ENCODE results near the gene CLASRP. TPM values are rescaled to one million over a fixed set of nuclear protein-coding genes. Genes with fewer than 3 reads are reported as not detected.

CLASRP gene
- total RNA-seq, 2 experiments from 2014 or later: 114 to 121 TPM

DNA sequence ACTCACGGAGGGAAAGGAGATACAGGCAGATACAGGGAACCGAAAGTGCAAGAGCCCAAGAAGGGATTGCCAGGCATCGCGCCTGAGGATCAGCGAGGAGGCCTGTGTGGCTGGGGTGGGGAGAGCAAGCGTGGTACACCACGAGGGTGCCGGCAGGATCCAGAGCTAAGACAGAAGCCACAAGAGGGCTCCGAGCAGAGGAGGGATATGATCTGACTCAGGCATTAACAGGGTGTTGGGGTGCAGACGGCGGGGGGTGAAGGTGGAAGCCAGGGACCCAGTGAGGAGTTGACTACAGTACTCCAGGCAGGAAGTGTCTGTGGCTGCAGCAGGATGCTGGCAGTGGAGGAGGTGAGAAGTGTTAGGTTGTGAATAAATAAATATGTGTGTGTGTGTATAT, 48.7 kb downstream of the CLASRP start:
- H3K4me3 Mint-ChIP-seq: peak overlapping the region; percentile 55
- CTCF ChIA-PET: interaction anchor here (0.9 to 1.4 kb wide), 9 partner anchors 9 to 184 kb away, joined by 3 to 9 read pairs (median 5); partner anchors contain the start of genes GEMIN7 and MARK4
- H3K4me1 Mint-ChIP-seq: peaks cover 51% of the 10 kb centered on the region
- DNase-seq (peak; percentile 91), ATAC-seq (peak; percentile 84)
- H3K27ac Mint-ChIP-seq: peak overlapping the region; percentile 92
- no peaks in the 10 kb centered on the region for H3K27me3 Mint-ChIP-seq
- H3K36me3 Mint-ChIP-seq: peaks cover 28% of the 10 kb centered on the region
- no peaks in the 10 kb centered on the region for H3K9me3 Mint-ChIP-seq (ENCODE audit: low read depth)

DNA sequence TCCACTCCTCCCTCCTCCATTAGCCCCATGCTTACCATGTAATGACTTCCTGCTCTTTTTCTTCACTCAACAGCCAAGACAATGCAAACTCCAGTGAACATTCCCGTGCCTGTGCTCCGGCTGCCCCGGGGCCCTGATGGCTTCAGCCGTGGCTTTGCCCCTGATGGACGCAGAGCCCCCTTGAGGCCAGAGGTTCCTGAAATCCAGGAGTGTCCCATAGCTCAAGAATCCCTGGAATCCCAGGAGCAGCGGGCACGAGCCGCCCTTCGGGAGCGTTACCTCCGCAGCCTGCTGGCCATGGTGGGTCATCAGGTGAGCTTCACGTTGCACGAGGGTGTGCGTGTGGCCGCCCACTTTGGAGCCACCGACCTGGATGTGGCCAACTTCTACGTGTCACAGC, 51.2 kb downstream of the CLASRP start:
- ATAC-seq: no peak
- no peak for DNase-seq
- no peak overlapping the region for H3K27ac Mint-ChIP-seq
- H3K36me3 Mint-ChIP-seq: peaks cover 32% of the 10 kb centered on the region
- H3K9me3 Mint-ChIP-seq (ENCODE audit: low read depth): no peaks in the 10 kb centered on the region
- peaks cover 68% of the 10 kb centered on the region for H3K4me1 Mint-ChIP-seq
- CTCF ChIA-PET: no interaction called here
- no peak overlapping the region for H3K4me3 Mint-ChIP-seq
- H3K27me3 Mint-ChIP-seq: no peaks in the 10 kb centered on the region

DNA sequence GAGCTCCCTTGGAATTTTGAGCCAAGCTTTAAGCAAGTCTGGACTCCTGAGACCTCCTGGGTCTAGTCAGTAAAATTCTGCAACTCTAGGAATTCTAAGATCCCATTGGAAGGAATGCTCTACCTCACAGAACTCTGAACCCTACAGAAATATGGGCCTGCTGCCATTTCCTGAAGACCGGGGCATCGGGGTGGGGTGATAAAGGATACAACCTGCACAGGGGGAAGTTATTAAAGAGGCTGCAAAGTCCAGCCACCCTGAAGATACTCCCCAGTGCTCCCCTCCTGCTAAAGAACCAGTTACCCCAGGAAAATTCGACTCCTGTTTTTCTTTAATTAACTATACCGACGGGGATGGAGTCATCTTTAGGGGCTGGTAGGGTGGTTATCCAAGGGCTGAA, 51.8 kb downstream of the CLASRP start:
- Mint-ChIP-seq H3K4me3 (no peak overlapping the region), H3K9me3 (ENCODE audit: low read depth) (no peaks in the 10 kb centered on the region), H3K4me1 (peaks cover 65% of the 10 kb centered on the region), H3K27me3 (no peaks in the 10 kb centered on the region), H3K36me3 (peaks cover 30% of the 10 kb centered on the region), H3K27ac (no peak overlapping the region)
- ATAC-seq (no peak), DNase-seq (no peak)
- CTCF ChIA-PET: no interaction called here

DNA sequence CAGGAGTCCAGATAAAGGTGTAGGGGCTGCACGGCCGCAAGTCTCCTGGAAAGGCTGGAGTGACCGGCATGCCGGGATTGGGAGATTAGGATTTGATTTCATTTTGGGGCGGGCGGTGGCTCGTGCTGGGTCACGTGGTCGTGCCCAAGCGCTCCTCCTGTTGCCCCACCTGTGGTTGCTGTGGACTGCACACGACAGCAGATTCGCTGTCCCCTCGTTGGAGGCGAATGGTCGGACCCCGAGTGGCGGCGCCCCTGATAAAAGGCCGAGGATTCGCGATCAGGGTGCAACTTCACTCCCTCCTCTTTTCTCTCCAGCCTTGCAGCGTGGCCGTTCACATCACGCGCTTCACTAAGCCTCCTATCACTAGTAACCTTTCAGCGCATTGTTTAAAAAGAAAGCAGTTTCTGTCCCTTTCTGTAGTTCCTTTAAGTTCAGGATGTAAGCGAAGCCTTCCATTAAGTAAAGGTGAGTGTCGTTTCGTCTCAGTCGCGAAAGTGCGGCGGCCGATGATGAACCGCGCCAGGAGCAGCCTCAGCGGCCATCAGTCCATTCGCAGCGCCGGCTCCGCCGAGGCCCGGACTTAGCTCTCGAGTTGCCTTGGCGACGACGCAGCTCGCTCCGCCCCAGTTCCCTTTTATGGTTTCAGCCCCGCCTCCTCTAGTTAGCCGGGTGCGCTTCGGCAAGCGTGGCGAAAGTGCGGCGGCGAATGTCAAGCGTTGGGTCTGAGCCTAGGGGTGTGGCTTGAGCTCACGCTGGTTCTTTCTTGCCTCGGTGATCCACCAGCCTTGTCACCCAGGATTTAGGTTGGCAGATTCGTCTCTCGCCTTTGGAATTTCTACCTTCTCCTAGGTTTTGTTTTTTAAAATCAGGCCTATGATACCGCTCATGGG, 52.4 kb downstream of the CLASRP start:
- H3K27ac Mint-ChIP-seq: peak overlapping the region; percentile 95
- no peaks in the 10 kb centered on the region for H3K9me3 Mint-ChIP-seq (ENCODE audit: low read depth)
- CTCF ChIA-PET: interaction anchor here (0.6 to 2.5 kb wide), 11 partner anchors 8 to 640 kb away, joined by 3 to 14 read pairs (median 5); partner anchors contain the start of genes GEMIN7 and TRAPPC6A
- DNase-seq (peak; percentile 94), ATAC-seq (peak; percentile 60)
- peaks cover 69% of the 10 kb centered on the region for H3K4me1 Mint-ChIP-seq
- H3K36me3 Mint-ChIP-seq: peaks cover 29% of the 10 kb centered on the region
- peak overlapping the region; percentile 88 for H3K4me3 Mint-ChIP-seq
- no peaks in the 10 kb centered on the region for H3K27me3 Mint-ChIP-seq

DNA sequence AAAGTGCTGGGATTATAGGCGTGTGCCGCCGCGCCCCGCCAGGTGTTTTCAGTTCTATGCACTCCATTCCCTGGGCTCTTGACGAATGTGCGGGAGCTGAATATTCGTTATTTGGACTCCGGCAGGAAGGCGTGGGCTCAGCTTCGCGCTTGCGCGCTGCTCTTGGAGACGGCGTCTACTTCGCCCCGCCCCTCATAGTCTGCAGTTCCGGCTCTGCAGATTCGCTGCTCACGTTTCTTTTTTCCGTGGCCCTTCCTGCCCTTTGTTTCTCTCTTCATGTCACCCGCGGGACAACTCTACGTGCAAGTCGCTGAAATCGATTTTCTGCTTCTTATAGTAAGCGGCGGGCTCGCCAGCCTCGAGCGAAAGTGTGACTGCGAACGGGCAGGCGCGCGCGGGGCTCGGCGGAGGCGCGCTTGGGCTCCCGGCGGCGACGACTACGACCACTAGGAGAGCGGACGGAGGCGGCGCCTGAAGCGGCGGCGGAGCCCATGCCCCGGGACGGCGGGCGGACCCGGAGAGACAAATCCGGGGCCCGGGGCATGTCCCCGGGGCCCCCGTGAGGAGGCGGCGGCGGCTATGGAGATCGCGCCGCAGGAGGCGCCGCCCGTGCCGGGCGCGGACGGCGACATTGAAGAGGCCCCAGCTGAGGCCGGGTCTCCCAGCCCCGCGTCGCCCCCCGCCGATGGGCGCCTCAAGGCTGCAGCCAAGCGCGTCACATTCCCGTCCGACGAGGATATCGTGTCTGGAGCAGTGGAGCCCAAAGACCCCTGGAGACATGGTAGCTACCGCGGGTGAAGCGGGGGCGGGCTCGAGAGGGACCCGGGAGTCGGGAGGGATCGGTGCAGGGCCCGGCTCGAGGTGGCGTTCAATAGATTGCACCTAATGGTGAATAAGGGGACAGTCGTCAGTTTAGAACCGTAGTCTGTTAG, 54.2 kb downstream of the CLASRP start, which contains the start of gene PPP1R37:
PPP1R37 (plus strand) TSS at position 433 of the 932 bp plus-strand sequence; CDS start at position 580, 147 bp downstream.
- Mint-ChIP-seq H3K27ac (peak within 1 kb of the TSS; percentile 95), H3K36me3 (peaks cover 25% of the 10 kb centered on the region), H3K27me3 (no peaks in the 10 kb centered on the region), H3K4me3 (peak within 1 kb of the TSS; percentile 88), H3K4me1 (peaks cover 67% of the 10 kb centered on the region), H3K9me3 (ENCODE audit: low read depth) (no peaks in the 10 kb centered on the region)
- ATAC-seq (peak; percentile 84), DNase-seq (peak; percentile 94)
- CTCF ChIA-PET: interaction anchor here (0.7 to 2.5 kb wide), 17 partner anchors 10 to 333 kb away, joined by 3 to 14 read pairs (median 4); partner anchors contain the start of genes BLOC1S3, CLASRP and TRAPPC6A

DNA sequence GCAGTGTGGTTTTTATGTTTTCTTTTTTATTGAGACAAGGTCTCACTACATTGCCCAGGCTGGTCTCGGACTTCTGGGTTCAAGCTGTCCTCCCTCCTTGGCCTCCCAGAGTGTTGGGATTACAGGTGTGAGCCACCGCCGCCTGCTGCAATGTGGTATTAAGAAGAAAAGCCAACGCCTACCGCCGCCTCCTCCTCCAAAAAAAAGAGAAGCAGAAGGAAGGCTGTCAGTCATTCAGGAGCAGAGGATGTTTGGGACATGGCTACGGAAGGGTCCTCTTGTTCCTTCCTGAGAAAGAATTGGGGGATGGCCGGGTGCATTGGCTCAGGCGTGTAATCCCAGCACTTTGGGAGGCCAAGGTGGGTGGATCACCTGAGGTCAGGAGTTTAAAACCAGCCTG, 55.3 kb downstream of the CLASRP start:
- H3K4me1 Mint-ChIP-seq: peaks cover 65% of the 10 kb centered on the region

DNA sequence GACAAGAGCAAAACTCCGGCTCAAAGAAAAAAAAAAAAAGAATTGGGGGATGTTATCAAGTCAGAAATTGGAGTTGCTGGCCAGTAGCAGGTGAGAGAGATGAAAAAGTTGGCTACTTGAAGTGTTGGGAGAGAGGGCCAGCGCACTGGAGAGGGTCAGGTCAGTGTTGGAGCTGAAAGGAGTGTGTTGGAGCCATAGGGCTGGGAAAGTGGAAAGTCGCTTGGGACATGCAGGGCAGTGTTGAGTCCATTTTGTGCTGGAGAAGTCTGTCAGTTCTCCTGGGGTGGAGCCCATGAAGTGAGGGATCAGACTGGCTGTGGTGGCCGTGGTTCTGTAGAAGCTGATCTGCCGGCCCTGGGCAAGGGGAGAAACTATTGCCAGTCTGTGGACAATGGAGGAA, 55.9 kb downstream of the CLASRP start:
- Mint-ChIP-seq H3K4me3 (peak overlapping the region; percentile 36), H3K27me3 (no peaks in the 10 kb centered on the region), H3K9me3 (ENCODE audit: low read depth) (no peaks in the 10 kb centered on the region), H3K36me3 (peaks cover 23% of the 10 kb centered on the region), H3K4me1 (peaks cover 64% of the 10 kb centered on the region), H3K27ac (peak overlapping the region; percentile 22)
- CTCF ChIA-PET: no interaction called here
- DNase-seq: no peak
- no peak for ATAC-seq

More for the DNA sequence above, 55.3 kb downstream of the CLASRP start:
- H3K36me3 Mint-ChIP-seq: peaks cover 23% of the 10 kb centered on the region
- peak overlapping the region; percentile 77 for H3K27ac Mint-ChIP-seq
- CTCF ChIA-PET: no interaction called here
- H3K9me3 Mint-ChIP-seq (ENCODE audit: low read depth): no peaks in the 10 kb centered on the region
- ATAC-seq: no peak
- H3K4me3 Mint-ChIP-seq: peak overlapping the region; percentile 88
- DNase-seq: no peak
- no peaks in the 10 kb centered on the region for H3K27me3 Mint-ChIP-seq

DNA sequence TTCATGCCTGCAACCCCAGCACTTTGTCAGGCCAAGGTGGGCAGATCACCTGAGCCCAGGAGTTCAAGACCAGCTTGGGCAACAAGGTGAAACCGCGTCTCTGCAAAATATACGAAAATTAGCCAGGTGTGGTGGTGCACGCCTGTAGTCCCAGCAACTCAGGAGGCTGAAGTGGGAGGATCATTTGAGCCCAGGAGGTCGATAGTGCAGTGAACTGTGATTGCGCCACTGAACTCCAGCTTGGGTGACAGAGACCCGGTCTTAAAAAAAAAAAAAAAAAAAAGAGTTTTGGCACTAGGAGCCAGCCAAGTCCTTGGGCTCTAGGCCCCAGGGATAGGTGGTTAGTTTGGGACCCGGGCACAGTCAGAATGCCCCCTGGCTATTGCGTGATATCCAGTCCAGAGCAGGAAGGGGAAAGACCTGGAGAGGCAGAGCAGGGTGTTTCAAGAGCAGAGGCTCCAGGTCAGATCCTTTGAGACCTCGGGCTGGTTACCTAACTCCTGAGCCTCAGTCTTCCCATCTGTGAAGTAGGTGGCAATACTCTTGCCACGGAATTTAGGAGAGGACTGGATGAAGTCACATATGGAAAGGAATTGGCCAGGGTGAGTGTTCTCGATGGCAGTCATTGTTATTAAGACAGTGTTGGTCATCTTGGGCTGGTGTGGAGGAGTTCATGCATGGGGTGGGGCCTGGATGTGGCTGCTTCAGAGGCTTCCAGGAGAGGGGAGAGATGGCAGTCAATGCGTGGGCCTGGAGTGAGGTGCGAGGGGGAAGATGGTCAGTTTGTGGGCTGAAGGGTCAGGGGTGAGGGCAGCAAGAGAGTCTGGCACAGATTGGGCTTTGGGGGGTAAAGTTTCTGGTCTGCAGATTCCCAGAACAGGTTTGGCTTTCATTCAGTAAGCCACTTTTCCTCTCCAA, 56.9 kb downstream of the CLASRP start:
- no peaks in the 10 kb centered on the region for H3K27me3 Mint-ChIP-seq
- peaks cover 61% of the 10 kb centered on the region for H3K4me1 Mint-ChIP-seq
- no peak for ATAC-seq
- no peak overlapping the region for H3K4me3 Mint-ChIP-seq
- CTCF ChIA-PET: no interaction called here
- H3K27ac Mint-ChIP-seq: no peak overlapping the region
- no peak for DNase-seq
- no peaks in the 10 kb centered on the region for H3K9me3 Mint-ChIP-seq (ENCODE audit: low read depth)
- peaks cover 17% of the 10 kb centered on the region for H3K36me3 Mint-ChIP-seq

DNA sequence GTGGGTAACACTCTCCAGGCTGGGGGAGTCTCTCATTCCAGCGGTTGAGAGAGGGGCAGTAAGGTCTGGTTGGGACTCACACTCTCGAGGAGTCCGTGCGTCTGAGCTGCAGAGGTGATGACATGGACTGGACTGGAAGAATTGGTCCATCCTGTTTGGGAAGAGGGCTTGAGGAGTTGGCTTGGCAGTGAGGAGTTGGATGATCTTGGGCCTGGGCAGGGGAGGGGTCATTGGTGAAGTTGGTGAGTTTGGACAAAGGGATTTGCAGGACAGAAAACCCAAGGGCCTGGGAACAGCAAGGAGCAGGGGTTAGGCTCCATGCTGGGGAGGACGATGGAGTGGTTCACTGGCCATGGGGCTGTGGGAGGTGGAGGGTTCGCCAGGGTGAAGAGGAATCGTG, 57.9 kb downstream of the CLASRP start:
- H3K27me3 Mint-ChIP-seq: no peaks in the 10 kb centered on the region
- ATAC-seq (no peak), DNase-seq (no peak)
- no peak overlapping the region for H3K4me3 Mint-ChIP-seq
- CTCF ChIA-PET: no interaction called here
- peaks cover 55% of the 10 kb centered on the region for H3K4me1 Mint-ChIP-seq
- H3K9me3 Mint-ChIP-seq (ENCODE audit: low read depth): no peaks in the 10 kb centered on the region
- no peak overlapping the region for H3K27ac Mint-ChIP-seq
- H3K36me3 Mint-ChIP-seq: peaks cover 8% of the 10 kb centered on the region

DNA sequence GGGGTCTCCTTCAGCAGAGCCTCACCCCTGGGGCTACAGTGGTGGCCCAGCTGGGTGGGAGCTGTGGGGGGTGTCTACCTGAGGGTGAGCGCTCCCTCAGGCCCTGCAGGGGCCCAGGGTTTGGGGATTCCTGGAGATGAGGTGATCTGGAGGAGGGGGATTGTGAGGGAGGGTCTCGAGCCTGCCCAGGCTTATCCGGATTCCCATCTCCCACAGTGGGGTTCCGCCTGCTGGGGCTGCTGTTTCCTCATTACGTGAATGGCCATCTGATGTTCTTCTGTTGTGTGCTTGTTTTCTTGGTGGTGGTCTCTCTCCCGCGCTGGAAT, 58.6 kb downstream of the CLASRP start:
- H3K36me3 Mint-ChIP-seq: peaks cover 7% of the 10 kb centered on the region

DNA sequence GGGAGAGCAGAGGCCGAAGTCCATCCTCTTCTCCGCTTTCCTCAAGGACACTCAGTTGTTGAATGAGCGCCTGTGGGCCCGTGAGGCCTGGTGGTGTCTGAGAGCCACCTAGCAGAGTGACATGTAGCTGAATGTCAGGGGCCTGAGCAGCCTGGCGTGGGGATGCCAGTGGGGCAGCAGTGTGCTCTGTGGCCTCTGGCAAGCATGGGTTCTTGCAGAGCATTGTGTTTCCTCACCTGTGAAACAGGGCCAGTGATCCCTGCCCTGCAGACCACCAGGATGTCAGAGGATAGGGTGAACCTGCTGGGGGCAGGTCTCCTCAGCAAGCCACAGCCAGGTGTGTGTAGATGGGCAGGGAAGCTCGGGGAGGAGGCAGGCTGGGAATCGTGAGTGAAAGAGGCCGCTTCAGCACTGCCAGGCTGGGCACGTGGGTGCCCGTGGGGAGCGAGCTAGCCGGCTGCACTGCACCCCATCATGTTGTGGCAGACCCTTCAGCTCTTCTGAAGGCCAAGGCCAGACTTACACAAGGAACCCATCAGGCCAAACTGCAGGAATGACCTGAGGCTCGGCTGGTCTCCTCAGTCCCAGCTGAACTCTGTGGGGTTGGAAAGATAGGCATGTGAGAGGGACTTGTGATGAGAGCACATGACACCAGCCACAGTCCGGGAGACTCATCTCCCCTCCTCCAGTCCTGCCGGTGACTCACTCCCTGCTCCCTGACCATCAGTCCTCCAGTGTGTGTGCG, 59.1 kb downstream of the CLASRP start:
- Mint-ChIP-seq H3K27me3 (no peaks in the 10 kb centered on the region), H3K27ac (no peak overlapping the region), H3K9me3 (ENCODE audit: low read depth) (no peaks in the 10 kb centered on the region)

More for the DNA sequence above, 58.6 kb downstream of the CLASRP start:
- no peak for DNase-seq
- Mint-ChIP-seq H3K9me3 (ENCODE audit: low read depth) (no peaks in the 10 kb centered on the region), H3K27ac (no peak overlapping the region), H3K27me3 (no peaks in the 10 kb centered on the region), H3K4me1 (peaks cover 51% of the 10 kb centered on the region), H3K4me3 (no peak overlapping the region)
- no peak for ATAC-seq
- CTCF ChIA-PET: interaction anchor here (1.2 kb wide), 1 partner anchor 96 kb away, joined by 3 read pairs; the partner anchor contains the start of gene RELB

More for the DNA sequence above, 59.1 kb downstream of the CLASRP start:
- ATAC-seq: no peak
- Mint-ChIP-seq H3K4me3 (no peak overlapping the region), H3K4me1 (peaks cover 54% of the 10 kb centered on the region), H3K36me3 (peaks cover 5% of the 10 kb centered on the region)
- no peak for DNase-seq
- CTCF ChIA-PET: interaction anchor here (0.5 to 1.5 kb wide), 3 partner anchors 18 to 97 kb away, joined by 3 read pairs; partner anchors contain the start of gene RELB
